NCI-H345 treated with DMSO at 0.1 percent for 48 hours (cell line): ENCODE data around the gene C17orf113.

Experiments used
- DNase-seq: peaks from one replicate; lab custom pipeline; 2025; ENCODE audit not compliant: unreplicated experiment; lab: John Stamatoyannopoulos, UW

Gene C17orf113

DNA sequence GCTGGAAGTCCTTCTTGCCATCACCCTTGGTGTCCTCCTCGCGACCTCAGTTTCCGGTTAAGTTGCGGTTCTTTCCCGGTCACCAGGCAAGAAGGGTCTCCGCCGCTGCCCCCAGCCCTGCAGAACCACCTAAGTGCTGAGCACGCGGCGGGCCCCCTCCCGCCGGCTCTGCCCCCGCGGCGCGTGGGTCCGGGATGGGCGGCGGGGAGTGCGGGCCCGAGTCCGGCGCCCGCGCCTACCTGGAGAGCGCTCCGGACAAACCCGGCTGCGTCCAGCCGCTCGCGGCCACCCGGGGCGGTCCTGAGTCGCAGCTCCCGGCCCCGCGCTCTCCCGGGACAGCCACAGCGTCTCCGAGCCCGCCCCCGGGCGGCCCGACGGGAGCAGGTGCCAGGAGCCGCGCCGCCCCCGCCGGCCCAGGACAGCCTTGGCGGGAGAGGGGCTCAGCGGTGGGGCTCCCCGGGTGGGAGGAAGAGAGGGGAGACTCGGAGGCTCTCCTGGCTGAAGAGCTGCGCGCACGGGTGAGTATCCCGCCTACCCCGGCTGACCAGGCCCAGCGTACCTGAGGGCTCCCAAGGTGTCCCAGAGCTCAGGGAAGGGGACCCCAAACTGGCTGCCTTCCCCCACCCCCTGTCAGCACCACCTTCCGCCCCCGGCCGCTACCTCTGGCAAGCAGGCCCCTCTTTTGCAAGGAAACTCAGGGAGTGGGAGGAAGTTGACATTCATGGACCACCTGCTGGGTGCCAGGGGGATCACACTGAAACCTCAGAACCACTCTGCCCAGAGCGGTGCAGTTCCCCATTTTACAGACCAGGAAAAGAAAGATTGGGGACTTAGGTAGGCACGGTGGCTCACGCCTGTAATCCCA, 22.2 kb upstream of the C17orf113 start:
- DNase-seq: no peak

DNA sequence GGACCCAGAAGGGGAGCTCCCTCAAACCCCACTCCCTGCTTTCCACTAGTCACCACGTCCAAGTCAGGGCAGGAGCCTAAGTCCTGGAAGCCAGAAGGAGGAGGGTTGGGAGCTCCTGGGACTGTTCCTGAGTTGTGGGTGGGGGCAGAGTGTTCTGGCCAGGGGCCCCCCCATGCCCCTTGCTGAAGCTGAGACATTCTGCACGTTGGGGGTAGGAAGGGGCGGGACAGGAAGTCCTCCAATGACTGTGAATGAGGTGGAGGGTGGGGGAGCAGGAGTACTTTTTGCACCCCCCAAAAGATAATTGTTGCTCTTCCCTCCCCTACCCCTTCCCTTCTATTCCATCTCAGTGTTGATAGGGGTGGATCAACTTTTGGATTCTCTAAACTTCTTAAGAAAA, 21.4 kb upstream of the C17orf113 start:
- no peak for DNase-seq

DNA sequence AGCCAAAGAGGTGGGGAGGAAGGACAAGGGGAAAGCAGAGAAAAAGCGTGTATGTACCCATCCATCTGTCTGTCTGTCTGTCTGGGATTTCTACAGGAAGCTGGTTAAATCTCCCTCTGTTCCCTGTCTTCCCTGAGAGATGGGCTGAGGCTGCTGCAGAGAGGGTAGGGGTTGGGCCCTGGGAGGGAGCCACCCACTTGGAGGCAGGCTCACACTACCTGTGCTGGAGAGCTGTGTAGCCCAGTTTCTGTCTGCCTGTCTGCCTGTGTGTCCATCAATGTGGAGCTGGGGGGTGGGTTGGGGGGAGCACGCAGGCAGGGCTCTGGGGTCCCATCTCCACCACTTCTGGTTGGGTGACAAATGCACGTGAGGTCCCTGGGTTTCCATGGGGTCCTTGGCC, 18.6 kb upstream of the C17orf113 start:
- no peak for DNase-seq

DNA sequence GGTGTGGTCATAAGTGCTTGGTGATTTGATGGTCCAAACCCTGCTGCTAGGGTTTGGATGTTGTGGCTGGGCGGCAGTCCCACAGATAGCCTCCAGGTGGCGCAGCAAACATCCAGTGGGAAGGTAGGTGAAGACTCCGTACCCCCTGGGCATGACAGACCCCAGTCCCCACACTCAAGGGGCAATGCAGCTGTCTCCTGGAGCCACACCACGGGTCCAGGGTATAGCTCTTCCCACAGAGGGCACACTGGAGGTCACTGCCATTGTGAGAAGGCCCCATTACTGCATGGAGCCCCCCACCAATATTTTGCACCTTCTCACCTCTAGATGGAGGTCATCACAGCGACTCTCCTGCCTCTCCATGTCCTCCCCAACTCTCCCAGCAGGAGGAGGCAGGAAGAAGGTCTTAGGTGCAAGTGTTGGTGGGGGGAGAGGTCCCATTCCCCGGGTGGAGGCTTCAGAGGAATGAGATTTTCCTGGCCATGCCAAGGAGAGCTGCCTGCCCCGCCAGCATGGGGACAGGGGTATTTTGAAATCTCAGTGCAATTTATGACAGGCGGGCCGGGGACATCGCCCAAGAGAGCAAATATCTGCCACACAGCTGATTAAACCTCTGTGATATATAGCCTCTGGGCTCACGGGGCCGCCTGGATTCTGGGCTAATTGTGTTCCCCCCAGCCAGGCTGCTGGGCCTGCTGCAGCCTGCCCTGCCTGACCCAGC, 17.1 kb upstream of the C17orf113 start:
- DNase-seq: no peak

DNA sequence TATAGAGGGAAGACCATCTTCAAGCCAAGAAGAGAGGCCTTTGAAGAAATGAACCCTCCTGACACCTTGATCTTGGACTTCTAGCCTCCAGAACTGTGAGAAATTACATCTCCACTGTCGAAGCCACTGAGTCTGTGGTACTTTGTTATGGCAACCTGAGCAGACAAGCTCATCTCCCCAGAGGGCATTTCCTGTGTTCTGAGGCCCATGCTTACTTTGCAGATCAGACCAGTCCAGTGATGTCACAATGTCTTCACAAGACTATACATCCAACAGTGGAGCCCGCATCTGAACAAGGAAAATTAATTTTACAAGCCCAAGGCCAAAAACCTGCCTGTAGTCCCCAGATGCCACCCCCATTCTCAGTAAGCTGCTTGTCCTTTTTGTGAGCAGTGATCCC, 14.8 kb upstream of the C17orf113 start:
- no peak for DNase-seq

DNA sequence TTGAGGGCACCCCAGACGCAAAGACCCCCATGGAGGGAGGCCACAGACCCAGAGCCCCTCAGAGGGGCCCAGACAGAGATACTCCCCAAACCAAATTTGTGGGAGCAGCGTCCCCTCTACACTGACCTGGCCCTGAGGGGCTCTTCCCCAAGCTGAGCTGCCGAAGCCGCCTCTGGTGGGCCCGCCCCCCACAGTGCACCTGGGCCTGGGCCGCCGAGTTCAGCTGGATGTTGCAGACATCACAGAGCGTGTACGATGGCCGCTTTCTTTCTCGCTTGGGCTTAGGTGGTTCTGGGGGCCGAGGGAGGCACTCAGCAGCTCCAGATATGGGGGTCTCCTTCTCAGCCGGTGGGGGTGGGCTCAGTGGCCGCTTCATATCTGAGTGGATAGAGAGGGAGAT, 12.3 kb upstream of the C17orf113 start:
- DNase-seq: no peak

DNA sequence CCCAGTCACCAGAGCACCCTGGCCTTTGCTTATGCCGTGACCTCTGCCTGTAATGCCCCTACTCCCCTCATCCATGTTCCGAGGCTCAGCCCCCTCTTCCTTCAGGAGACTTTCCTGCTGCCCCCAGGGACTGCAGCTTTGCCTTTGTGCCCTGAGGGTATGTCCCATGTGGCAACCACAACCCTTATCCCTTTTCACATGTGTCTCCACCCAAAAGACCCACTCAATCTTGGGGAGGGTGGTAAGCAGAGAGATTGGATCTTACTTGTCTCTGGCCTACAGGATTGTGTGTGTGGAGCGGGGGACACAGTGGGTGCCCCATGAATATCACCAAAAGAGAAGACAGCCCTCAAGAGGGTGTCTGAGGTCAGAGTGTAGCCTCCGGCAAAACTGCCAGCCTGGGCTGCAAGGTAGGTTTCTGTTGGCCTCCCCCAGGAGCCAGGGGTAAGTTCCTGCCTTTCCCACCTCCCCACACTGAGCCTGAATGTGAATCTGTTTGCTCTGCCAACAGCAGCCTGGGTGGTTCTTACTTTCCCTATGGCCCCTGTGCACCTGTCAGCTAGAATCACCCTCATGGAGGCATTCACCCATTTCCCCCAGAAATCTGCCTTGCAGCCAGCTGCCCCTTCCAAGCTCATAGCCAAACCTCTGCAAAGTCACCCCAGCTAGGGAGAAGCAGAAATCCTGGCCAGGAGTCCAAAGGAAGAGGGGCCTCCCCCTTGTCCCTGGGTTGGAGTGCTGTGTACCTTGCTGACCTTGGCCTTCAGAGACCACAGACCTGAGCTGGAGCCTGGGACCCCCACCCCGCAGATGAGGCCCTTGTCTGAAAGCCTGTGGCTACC, 11.5 kb upstream of the C17orf113 start:
- no peak for DNase-seq

DNA sequence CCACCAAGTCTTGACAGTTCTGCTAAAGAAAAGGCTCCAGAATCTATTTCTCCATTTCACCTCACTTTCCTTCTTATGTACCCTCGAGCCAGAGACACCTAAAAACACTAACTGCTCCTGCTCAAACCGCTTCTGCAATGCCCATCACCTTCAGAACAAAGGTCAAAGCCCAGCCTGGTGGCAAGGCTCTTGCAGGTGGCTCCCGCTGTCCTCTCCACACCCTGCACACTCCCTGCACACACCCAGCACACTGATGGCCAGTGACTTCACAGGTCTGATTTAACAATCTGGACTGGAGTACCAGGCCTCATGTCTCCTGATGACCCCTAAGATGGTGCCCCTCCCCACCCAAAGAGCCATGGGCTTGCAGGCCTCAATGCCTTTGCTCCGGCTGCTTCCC, 9.8 kb upstream of the C17orf113 start:
- no peak for DNase-seq

DNA sequence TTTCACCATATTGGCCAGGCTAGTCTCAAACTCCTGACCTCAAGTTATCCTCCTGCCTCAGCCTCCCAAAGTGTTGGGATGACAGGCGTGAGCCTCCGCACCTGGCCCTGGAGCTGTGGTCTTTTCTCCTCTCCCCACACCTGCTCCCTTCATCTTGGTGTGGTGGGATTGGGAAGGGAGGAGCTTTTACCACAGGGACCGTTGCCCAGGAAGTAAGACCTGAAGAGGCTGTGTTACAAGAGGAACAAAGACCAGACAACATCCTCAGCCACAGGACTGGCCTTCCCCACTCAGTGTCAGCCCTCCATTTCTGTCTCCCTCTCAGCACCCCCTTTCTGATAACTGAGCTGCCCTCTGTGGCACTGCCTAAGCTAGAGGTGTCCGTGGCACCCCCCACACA, 9.4 kb upstream of the C17orf113 start:
- no peak for DNase-seq

DNA sequence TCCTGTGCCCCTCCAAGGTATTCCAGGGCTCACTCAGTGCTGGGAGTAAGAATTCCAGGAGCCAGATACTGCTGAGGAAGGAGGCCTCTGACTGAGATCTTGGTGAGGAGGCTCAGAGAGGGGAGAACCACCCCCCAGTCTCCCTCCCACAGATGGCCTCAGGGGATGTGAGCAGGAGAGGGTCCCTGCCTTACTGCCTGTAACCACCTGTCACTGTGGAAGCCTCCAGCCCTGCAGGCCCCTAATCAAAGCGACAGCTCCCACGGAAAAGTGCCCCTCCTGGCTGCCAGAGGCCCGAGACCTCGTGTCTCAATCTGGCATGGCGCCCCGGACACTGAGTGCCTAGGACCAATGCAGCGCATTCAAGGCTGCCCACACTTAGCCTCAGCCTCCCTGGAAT, 7.7 kb upstream of the C17orf113 start:
- no peak for DNase-seq

DNA sequence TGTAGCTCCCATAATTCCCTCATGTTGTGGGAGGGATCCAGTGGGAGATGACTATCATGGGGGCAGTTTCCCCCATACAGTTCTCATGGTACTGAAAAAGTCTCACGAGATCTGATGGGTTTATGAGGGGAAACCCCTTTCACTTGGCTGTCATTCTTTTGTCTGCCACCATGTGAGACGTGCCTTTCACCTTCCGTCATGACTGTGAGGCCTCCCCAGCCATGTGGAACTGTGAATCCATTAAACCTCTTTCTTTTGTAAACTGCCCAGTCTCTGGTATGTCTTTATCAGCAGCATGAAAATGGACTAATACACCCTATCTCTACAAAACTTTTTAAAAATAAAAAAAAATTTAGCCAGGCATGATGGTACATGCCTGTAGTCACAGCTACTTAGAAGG, 6.2 kb upstream of the C17orf113 start:
- no peak for DNase-seq

DNA sequence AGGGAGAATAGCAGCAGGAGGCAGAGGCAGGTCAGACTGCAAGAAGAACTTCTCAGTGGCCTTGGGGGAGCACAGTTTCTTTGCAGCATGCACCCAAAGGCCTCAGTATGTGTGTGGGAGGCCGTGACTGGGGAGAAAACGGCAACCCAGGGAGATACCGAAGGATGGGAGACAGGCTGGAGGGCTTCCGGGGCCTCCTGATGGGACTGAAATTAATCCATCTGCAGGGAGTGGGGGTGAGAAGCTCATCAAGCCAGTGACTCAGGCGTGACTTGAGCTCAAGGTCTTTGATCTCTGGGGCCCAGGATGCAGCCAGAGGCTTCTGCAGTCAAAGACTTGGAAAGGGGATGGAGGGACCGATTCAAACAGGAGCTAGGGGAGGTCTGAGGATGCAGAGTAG, 5.1 kb upstream of the C17orf113 start:
- no peak for DNase-seq

DNA sequence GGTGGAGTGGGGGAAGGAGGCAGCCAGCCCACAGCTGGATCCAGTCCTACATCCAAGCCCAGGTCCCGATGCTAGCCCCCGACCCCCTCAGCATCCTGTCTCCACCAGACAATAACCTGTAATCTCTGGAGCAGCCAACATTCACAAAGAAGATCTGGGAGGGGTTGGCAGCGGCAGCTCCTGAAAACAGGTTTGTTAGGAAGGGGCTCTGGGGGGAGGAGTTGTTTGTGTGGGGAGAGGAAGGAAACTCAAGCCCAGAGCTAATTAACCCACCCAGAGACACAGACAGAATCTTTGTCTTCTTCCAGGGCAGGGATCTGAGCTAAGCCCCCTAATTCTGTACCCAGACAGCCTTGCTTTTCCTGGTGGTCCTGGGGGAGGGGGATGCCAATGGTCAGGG, 4.6 kb upstream of the C17orf113 start:
- DNase-seq: no peak

DNA sequence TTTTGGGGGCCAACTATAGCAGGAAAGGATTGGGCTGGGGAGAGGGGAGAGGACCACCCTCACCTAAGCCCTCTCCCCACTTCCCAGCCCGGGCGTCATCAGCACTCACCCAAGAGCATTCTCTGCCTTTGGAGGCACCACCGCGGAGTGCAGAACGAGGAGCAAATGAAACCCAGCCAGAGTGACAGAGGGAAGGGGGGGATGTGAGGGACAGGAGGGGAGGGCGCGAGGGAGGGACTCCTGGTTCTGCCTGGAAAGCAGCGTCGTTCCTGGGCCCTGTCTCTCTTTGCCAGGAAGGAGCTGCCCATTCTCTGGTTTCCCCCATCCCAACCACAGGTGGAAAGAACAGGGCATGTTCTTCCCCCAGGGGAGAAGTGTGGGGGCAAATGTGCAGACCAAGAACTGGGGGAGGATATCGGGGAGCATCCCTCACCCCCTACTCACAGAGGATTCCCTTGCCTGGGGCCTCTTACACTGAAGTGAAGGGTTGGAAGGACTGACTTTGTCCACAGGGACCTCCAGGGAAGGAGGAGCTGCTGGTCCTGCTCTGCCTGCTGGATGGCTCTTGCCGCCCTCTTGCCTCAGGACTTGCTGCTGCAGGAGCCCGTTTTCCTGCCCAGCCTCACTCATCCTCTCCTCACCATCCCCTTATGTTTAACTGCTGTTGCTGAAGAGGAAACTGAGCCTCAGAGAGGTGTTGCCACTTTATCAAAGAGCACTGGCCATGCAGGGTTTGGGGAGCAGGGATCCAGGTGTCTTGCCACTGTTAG, 3.5 kb upstream of the C17orf113 start:
- no peak for DNase-seq

DNA sequence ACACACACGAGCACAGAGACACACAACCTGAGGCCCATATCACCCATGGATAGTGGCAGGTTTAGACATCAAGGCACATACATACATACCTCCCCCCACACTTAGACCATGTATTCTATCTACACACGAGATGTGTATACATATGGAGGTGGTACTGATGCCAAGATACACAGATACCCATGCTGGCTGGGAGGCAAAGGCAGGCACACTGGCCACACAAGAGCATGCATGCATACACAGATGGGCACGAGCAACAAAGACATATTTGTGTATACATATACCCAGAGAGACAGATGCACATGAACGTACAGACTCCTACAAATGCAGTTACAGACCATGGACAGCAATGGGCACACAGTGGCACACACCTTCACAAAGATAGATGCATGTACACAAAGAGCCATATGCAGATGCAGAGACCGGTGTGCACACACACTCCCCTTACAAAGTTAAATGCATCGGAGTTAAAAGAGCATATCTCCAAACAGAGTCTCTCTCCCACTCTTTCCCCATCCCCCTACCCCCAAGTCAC, 2.0 kb upstream of the C17orf113 start:
- no peak for DNase-seq

DNA sequence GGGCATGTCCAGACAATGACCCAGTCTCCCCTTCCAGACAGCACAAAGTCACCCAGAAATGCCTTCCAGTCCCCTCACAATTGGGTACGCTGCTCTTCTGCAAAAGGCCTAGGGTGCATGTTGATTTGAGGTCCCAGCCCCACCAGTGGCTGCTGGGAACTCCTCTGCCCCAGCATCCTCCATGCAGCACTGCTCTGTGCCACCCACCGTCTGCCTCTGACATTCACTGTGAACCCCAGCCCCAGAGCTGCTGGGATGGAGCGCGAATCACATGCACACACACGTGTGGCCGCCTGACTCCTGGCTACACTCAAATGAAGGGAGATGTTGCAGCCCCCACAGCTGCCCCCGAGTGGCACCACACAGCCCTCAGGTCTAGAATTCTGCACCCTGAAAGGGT, 1.2 kb upstream of the C17orf113 start:
- DNase-seq: no peak

DNA sequence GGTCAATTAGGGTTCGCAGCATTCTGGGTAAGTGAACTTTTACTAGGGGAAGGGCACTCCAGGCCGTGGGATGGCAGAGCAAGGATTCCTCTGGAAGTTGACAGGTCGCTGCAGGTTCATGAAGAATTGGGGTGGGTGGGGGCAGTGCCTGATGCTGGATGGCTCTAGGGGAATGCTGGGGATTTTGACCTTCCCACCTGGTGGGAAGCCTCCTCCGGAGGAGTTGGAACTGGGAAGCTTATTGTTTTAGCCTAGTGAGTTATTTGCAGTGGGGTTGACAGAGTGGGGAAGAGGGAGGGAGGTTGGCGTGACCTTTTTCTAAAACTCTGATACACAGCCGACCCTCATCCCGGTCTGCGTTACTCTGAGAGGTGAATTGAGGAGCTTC, 606 bp upstream of the C17orf113 start:
- DNase-seq: no peak

DNA sequence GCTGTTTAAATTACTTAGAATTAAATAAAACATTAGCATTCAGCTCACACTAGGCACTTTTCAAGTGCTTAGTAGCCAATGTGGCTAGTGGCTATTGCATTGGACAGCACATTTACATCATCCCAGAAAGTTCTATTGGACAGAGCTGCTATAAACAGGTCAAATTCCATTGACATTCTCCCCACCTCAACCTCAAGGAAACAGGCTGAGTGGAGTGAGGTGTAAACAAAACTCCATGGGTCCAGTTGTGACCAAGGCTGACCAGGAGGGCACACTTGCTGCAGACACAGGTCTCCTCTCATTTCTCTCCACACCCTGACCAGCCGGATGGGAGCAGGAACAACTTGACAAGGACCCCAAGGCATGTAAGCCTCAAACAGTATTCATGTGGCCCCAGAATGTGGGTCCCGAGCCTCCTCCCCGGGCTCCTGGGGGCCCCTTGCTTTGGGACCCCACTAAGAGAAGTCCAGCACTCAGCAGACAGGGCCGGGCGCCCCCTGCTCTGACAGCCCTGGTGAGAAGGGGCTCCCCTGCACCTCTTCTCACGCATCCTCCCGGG, 488 bp downstream of the C17orf113 start:
- DNase-seq: no peak

DNA sequence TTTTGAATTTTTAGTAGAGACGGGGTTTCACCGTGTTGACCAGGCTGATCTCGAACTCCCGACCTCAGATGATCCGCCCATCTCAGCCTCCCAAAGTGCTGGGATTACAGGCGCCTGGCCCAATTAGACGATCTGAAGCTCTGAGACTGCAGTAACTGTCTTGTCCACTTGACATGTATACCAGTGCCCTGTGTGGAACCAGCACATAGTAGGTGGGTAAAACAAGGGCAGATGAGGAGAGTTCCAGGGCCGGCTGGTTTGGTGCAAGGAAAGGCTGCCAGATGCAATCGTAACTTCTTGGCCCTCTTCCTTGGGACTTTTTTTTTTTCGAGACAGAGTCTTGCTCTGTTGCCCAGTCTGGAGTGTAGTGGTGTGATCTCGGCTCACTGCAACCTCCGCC, 3.1 kb downstream of the C17orf113 start:
- DNase-seq: no peak

DNA sequence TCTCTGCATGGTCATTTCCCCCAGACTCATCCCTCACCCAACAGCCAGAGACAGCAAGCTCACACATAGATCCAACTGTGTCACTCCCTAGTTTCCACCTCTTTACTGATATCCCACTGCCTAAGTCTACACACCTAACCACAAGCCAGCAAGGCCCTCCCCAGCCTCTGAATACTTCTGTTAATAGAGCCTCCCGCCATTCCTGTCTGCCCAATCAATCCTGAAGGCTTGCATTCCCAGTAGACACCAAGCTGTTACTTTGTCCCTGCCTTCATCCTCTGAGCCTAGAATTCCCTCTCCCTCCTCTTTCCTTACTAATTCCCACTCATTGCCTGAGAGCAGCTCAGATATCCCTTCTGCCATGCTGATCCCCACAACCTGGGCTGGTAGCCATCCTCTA, 4.7 kb downstream of the C17orf113 start:
- no peak for DNase-seq
